Measurements from ENCODE around the gene KRTAP5-9.
"Not testable (repeated sequence)": the region's sequence is repeated elsewhere in the genome, so short reads cannot be mapped to it uniquely, and the experiment has no call there.

Gene KRTAP5-9

GRCh38 chr11:71588314-71588713 lies 40.1 kb downstream of the KRTAP5-9 start:
- DNase-seq (ENCODE audit: low spot score), result not testable (repeated sequence)

GRCh38 chr11:71588822-71589545 lies 40.8 kb downstream of the KRTAP5-9 start:
- DNase-seq (ENCODE audit: low spot score), result not testable (repeated sequence)

GRCh38 chr11:71589546-71589920 lies 41.3 kb downstream of the KRTAP5-9 start:
- DNase-seq (ENCODE audit: low spot score), result not testable (repeated sequence)
